Measurements from ENCODE around the gene ACBD3. TPM values are rescaled to one million over a fixed set of nuclear protein-coding genes. Genes with fewer than 3 reads are reported as not detected.

The ACBD3 gene
- total RNA-seq, 1 donor from 2014 or later: 58.2 TPM

GRCh38 chr1:226215239-226215638, 28.7 kb upstream of the ACBD3 start:
- Histone ChIP-seq H3K27me3 (ENCODE audit: control insufficient read depth, insufficient read depth, low read length) (no peaks in the 10 kb centered on the region), H3K4me3 (ENCODE audit: low read depth, low read length) (no peak overlapping the region), H3K36me3 (ENCODE audit: control insufficient read depth, insufficient read depth, low read length) (no peaks in the 10 kb centered on the region)
- DNase-seq (ENCODE audit: low read depth) (no peak), FAIRE-seq (no peak)
- no peak for TF ChIP-seq CTCF (IDR thresholded peaks at IDR 0.05; ENCODE audit: insufficient read depth, low read length, severe bottlenecking)

- no peaks in the 10 kb centered on the region for H3K27me3 ChIP-seq (ENCODE audit: control insufficient read depth, insufficient read depth, low read length)
- H3K4me3 ChIP-seq (ENCODE audit: low read depth, low read length): no peak overlapping the region
- FAIRE-seq: no peak
- no peaks in the 10 kb centered on the region for H3K36me3 ChIP-seq (ENCODE audit: control insufficient read depth, insufficient read depth, low read length)
- no peak for DNase-seq (ENCODE audit: low read depth)
- TF ChIP-seq CTCF (IDR thresholded peaks at IDR 0.05; ENCODE audit: insufficient read depth, low read length, severe bottlenecking): no peak
Observed at GRCh38 chr1:226212545-226212944, 26.0 kb upstream of the ACBD3 start.

- no peak for TF ChIP-seq CTCF (IDR thresholded peaks at IDR 0.05; ENCODE audit: insufficient read depth, low read length, severe bottlenecking)
- DNase-seq (ENCODE audit: low read depth) (peak; percentile 17), FAIRE-seq (no peak)
- no peaks in the 10 kb centered on the region for H3K27me3 ChIP-seq (ENCODE audit: control insufficient read depth, insufficient read depth, low read length)
- no peak overlapping the region for H3K4me3 ChIP-seq (ENCODE audit: low read depth, low read length)
- no peaks in the 10 kb centered on the region for H3K36me3 ChIP-seq (ENCODE audit: control insufficient read depth, insufficient read depth, low read length)
Observed at GRCh38 chr1:226211181-226211821, 24.8 kb upstream of the ACBD3 start.

- Histone ChIP-seq H3K27me3 (ENCODE audit: control insufficient read depth, insufficient read depth, low read length) (no peaks in the 10 kb centered on the region), H3K4me3 (ENCODE audit: low read depth, low read length) (no peak overlapping the region), H3K36me3 (ENCODE audit: control insufficient read depth, insufficient read depth, low read length) (no peaks in the 10 kb centered on the region)
- FAIRE-seq (no peak), DNase-seq (ENCODE audit: low read depth) (no peak)
- no peak for TF ChIP-seq CTCF (IDR thresholded peaks at IDR 0.05; ENCODE audit: insufficient read depth, low read length, severe bottlenecking)
Observed at GRCh38 chr1:226210571-226211176, 24.1 kb upstream of the ACBD3 start.

- TF ChIP-seq CTCF (IDR thresholded peaks at IDR 0.05; ENCODE audit: insufficient read depth, low read length, severe bottlenecking): no peak
- Histone ChIP-seq H3K27me3 (ENCODE audit: control insufficient read depth, insufficient read depth, low read length) (no peaks in the 10 kb centered on the region), H3K4me3 (ENCODE audit: low read depth, low read length) (no peak overlapping the region), H3K36me3 (ENCODE audit: control insufficient read depth, insufficient read depth, low read length) (no peaks in the 10 kb centered on the region)
- FAIRE-seq (no peak), DNase-seq (ENCODE audit: low read depth) (no peak)
Observed at GRCh38 chr1:226209307-226210059, 22.9 kb upstream of the ACBD3 start.

Measured in bronchial epithelial cell (primary cell).